Neural progenitor cell (in vitro differentiated cells): Measurements from ENCODE around the gene CTNNA3.

Experiments used
- EZH2 ChIP-seq: fragments of 200-600 bp; sonication (generic); IDR thresholded peaks from 2 replicates; pipeline ENCODE4 v1.6.1; 2017; ENCODE audit warnings: antibody characterized with exemption, mild to moderate bottlenecking, moderate library complexity
- TF ChIP-seq, protein P1 (sequence below): fragments of 200-600 bp; sonication (generic); IDR thresholded peaks from 2 replicates; pipeline ENCODE4 v1.5.1; 2017; ENCODE audit warnings: antibody characterized with exemption, mild to moderate bottlenecking

DNA sequence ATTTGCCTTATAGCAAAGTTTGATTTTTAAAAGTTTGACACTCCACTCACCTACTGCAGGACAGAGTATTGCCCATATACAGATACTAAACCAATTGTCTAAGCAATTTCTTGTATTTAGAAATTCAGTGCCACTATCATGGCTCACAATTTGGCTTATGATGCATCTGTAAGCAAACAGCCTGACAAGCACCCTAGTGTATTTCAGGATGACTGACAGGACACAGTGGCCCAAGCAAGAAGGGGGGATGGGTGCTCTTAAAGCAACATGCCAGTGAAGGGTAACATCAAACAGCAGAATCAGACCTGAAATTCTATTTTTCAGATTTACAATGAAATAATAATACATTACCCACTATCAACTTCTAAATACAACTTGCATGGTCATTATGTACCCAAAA is 30.5 kb downstream of the CTNNA3 start:
- TF ChIP-seq, protein P1, sequence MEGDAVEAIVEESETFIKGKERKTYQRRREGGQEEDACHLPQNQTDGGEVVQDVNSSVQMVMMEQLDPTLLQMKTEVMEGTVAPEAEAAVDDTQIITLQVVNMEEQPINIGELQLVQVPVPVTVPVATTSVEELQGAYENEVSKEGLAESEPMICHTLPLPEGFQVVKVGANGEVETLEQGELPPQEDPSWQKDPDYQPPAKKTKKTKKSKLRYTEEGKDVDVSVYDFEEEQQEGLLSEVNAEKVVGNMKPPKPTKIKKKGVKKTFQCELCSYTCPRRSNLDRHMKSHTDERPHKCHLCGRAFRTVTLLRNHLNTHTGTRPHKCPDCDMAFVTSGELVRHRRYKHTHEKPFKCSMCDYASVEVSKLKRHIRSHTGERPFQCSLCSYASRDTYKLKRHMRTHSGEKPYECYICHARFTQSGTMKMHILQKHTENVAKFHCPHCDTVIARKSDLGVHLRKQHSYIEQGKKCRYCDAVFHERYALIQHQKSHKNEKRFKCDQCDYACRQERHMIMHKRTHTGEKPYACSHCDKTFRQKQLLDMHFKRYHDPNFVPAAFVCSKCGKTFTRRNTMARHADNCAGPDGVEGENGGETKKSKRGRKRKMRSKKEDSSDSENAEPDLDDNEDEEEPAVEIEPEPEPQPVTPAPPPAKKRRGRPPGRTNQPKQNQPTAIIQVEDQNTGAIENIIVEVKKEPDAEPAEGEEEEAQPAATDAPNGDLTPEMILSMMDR = no peak
- TF ChIP-seq EZH2 = no peak
